Smooth muscle cell (in vitro differentiated cells): Measurements from ENCODE around the gene CHDH. TPM values are rescaled to one million over a fixed set of nuclear protein-coding genes. Genes with fewer than 3 reads are reported as not detected.

Experiments
- DNase-seq: peaks from one replicate; lab custom pipeline; 2025; ENCODE audit not compliant: unreplicated experiment; lab: John Stamatoyannopoulos, UW
- H2AFZ ChIP-seq: fragments of 200-600 bp; sonication (generic); 2 replicates; pipeline ENCODE4 v1.6.0; 2016; ENCODE audit warnings: antibody characterized with exemption, low read depth, mild to moderate bottlenecking
- H3F3A ChIP-seq: fragments of 200-600 bp; sonication (generic); 2 replicates; pipeline ENCODE4 v1.6.0; 2017; ENCODE audit warnings: antibody characterized with exemption, low read depth
- H3K27ac ChIP-seq: fragments of 200-600 bp; sonication (generic); 2 replicates; pipeline ENCODE4 v1.5.1; 2016; ENCODE audit warnings: low read depth, mild to moderate bottlenecking
- H3K27me3 ChIP-seq: fragments of 200-600 bp; sonication (generic); 2 replicates; pipeline ENCODE4 v1.6.1; 2016; ENCODE audit warnings: low read depth, mild to moderate bottlenecking
- H3K36me3 ChIP-seq: fragments of 200-600 bp; sonication (generic); 2 replicates; pipeline ENCODE4 v1.5.1; 2016; ENCODE audit warnings: low read depth
- H3K4me1 ChIP-seq: fragments of 200-600 bp; sonication (generic); 2 replicates; pipeline ENCODE4 v1.5.1; 2016; ENCODE audit warnings: low read depth
- H3K4me2 ChIP-seq: fragments of 200-600 bp; sonication (generic); 2 replicates; pipeline ENCODE4 v1.6.0; 2016; ENCODE audit warnings: mild to moderate bottlenecking
- H3K4me3 ChIP-seq: fragments of 200-600 bp; sonication (generic); 2 replicates; pipeline ENCODE4 v1.5.1; 2016; ENCODE audit warnings: mild to moderate bottlenecking
- H3K79me2 ChIP-seq: fragments of 200-600 bp; sonication (generic); 2 replicates; pipeline ENCODE4 v1.6.0; 2016; ENCODE audit warnings: low read depth, mild to moderate bottlenecking
- H3K9ac ChIP-seq: fragments of 200-600 bp; sonication (generic); 2 replicates; pipeline ENCODE4 v1.6.0; 2016; ENCODE audit warnings: low read depth
- H3K9me3 ChIP-seq: fragments of 200-600 bp; sonication (generic); replicated peaks from 2 replicates; pipeline ENCODE4 v1.5.1; 2016; ENCODE audit warnings: low read depth
- H4K20me1 ChIP-seq: fragments of 200-600 bp; sonication (generic); 2 replicates; pipeline ENCODE4 v1.6.0; 2016; ENCODE audit warnings: low read depth
- WGBS: methylation state at CpG from one replicate; pipeline ENCODE4 v1.1.7; 2016; ENCODE audit warnings: low lambda C conversion rate; 5-methylcytosine and 5-hydroxymethylcytosine counted together
- polyA plus RNA-seq: library from polyadenylated mRNA; unstranded; fragments of >200 nt; fragmentation: Nextera tagmentation; extraction: Ambion mirVana; gene quantifications from 2 replicates; pipeline ENCODE4 v1.2.1, GENCODE V29; 2016
- total RNA-seq: library from RNA; depleted of rRNA; stranded (reverse); fragments of >200 nt; gene quantifications from 2 replicates; pipeline ENCODE4 v1.2.3, GENCODE V29; 2014
- TF ChIP-seq, protein P1 (sequence below): fragments of 200-600 bp; sonication (generic); IDR thresholded peaks from 2 replicates; pipeline ENCODE4 v1.5.1; 2017; ENCODE audit warnings: borderline replicate concordance, mild to moderate bottlenecking, antibody characterized with exemption; ENCODE audit not compliant: insufficient read depth, poor library complexity, severe bottlenecking

CHDH gene
- total and polyA plus RNA-seq, 2 experiments from 2014 or later, result 0.36 to 0.51 TPM

DNA sequence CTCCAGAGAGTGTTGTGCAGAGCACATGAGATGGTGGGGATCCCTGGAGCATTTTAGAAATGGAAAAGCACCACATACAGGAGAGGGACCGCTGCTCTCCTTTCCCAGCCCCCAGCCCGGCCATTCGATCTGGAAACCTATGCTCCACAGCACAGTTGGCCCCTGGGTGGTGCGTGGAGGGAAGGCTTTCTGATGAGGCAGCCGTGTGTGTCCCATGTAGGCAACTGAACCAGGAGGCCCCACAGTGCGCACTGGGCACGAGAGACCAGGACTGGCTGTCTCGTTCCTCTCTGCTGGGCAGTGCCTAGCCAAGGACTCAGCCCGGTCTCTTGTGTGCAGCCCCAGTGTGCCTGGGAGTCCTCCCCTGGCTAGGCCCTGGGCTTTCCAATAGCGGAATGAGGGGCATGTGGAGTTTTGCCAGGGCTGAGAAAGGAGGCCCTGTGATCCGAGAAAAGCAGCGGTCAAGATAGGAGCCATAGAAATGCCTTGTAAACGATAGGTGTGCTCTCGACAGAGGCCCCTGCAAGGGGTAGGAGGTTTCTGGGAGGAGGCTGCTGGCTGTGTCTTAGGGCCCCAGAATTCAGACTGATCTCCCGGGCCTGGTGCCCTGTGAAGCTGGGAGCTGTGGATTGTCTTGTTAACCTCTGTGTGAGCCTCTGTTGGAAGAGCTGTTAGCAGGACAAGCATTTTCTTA lies 39.0 kb downstream of the CHDH start:
- Histone ChIP-seq H3K9me3 (no peaks in the 10 kb centered on the region), H3K4me3 (no peak overlapping the region), H3F3A (no peaks in the 10 kb centered on the region), H3K27me3 (no peaks in the 10 kb centered on the region), H3K4me2 (no peak overlapping the region), H4K20me1 (no peaks in the 10 kb centered on the region), H3K79me2 (no peaks in the 10 kb centered on the region), H3K4me1 (peaks cover 5% of the 10 kb centered on the region), H2AFZ (no peak overlapping the region), H3K36me3 (no peaks in the 10 kb centered on the region), H3K9ac (no peak overlapping the region), H3K27ac (no peak overlapping the region)
- no peak for DNase-seq
- 93% methylated on average over 15 of the region's 15 CpGs for WGBS
- TF ChIP-seq, protein P1, sequence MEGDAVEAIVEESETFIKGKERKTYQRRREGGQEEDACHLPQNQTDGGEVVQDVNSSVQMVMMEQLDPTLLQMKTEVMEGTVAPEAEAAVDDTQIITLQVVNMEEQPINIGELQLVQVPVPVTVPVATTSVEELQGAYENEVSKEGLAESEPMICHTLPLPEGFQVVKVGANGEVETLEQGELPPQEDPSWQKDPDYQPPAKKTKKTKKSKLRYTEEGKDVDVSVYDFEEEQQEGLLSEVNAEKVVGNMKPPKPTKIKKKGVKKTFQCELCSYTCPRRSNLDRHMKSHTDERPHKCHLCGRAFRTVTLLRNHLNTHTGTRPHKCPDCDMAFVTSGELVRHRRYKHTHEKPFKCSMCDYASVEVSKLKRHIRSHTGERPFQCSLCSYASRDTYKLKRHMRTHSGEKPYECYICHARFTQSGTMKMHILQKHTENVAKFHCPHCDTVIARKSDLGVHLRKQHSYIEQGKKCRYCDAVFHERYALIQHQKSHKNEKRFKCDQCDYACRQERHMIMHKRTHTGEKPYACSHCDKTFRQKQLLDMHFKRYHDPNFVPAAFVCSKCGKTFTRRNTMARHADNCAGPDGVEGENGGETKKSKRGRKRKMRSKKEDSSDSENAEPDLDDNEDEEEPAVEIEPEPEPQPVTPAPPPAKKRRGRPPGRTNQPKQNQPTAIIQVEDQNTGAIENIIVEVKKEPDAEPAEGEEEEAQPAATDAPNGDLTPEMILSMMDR, result no peak

DNA sequence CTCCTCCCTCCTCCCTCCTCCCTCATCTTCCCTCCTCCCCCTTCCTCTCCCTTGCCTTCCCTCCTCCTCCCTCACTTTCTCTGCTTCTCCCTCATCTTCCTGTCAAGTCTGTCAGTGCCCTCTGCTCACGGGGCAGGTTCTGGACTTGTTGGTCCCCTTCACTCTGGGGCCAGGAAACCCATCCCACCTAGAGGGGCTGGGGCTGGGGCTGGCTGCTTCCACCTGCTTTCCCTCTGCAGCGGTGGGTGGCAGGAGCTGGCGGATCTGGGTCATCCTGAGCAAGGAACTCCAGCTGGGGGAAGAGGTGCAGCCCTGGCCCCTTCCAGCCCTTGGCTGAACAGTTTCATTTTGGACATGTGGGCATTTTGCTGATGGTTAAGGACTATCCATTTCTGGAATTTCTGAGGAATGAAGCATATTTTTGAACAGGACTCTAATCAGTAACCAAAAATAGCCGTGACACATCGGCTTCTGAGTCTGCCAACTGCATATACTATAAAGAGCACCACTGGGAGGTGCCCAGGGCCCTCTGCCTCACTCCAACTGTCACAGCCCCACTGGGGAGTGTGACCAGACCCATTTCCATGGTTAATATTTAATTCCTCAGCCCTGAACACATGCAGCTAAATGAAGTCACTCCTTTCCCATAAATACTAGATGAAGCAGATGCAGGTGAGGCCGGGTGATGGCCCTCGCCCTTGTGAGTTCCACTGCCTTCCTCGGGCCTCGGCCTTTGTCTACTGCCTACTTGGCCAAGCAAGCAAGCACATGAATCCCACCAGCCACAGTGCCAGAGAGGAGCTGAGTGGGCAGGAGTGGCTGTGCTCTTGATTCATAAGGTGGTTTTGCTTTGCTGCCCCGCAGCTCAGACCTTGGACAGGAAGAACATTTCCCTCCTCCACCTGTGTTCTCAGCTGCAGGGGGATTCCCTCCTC lies 39.8 kb downstream of the CHDH start:
- Histone ChIP-seq H3K4me1 (peaks cover 5% of the 10 kb centered on the region), H2AFZ (no peak overlapping the region), H3K9me3 (no peaks in the 10 kb centered on the region), H3K27ac (peak overlapping the region; percentile 57), H3F3A (no peaks in the 10 kb centered on the region), H3K9ac (no peak overlapping the region), H3K4me2 (no peak overlapping the region), H3K27me3 (no peaks in the 10 kb centered on the region), H3K79me2 (no peaks in the 10 kb centered on the region), H4K20me1 (no peaks in the 10 kb centered on the region), H3K36me3 (no peaks in the 10 kb centered on the region), H3K4me3 (no peak overlapping the region)
- TF ChIP-seq, protein P1, result no peak
- no peak for DNase-seq
- 82% methylated on average over 10 of the region's 10 CpGs for WGBS

DNA sequence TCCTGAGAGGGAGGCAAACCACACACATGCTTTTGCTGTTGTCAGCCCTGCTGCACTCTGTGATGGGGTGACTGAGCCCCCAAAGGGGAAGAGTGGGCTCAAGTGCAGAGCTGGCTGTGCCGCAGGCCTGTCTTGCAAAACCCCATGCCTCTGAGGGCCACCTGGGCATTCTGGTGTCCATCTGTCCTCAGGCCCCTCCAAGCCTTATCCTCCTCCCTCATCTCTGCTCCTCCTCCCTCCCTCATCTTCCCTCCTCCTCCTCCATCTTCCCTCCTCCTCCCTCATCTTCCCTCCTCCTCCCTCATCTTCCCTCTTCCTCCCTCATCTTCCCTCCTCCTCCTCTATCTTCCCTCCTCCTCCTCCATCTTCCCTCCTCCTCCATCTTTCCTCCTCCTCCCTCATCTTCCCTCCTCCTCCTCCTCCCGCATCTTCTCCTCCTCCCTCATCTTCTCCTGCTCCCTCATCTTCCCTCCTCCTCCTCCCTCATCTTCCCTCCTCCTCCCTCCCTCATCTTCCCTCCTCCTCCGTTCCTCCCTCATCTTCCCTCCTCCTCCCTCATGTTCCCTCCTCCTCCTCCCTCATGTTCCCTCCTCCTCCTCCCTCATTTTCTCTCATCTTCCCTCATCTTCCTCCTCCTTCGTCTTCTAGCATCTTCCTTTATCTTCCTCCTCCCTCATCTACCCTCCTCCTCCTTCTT lies 40.6 kb downstream of the CHDH start:
- peak overlapping the region; percentile 57 for H3K27ac ChIP-seq
- no CpG with 5 or more reads among the region's 4 CpGs for WGBS
- H2AFZ ChIP-seq, result peak overlapping the region; percentile 6
- H3K9ac ChIP-seq, result peak overlapping the region; percentile 10
- no peaks in the 10 kb centered on the region for H3K36me3 ChIP-seq
- H3K9me3 ChIP-seq, result no peaks in the 10 kb centered on the region
- no peaks in the 10 kb centered on the region for H4K20me1 ChIP-seq
- no peaks in the 10 kb centered on the region for H3K27me3 ChIP-seq
- TF ChIP-seq, protein P1, result no peak
- H3K4me2 ChIP-seq, result peak overlapping the region; percentile 44
- no peaks in the 10 kb centered on the region for H3F3A ChIP-seq
- peaks cover 5% of the 10 kb centered on the region for H3K4me1 ChIP-seq
- no peak for DNase-seq
- H3K4me3 ChIP-seq, result no peak overlapping the region
- no peaks in the 10 kb centered on the region for H3K79me2 ChIP-seq
